Psoas muscle (tissue), 8 donors: ENCODE data around the gene LHPP. TPM values are rescaled to one million over a fixed set of nuclear protein-coding genes. Genes with fewer than 3 reads are reported as not detected.

ENCODE experiments used
- ATAC-seq, 4 donors: fragments of 200-7000 bp; cut with Tn5 transposase; one replicate each; pipeline ENCODE4 v1.9.1; 2020; ENCODE audit warnings: moderate library complexity in 3 of 4, mild to moderate bottlenecking in 2 of 4
- DNase-seq, 2 donors: peaks; one replicate each; pipeline ENCODE4 v3.0.0-alpha.2; 2020
- H3K27ac ChIP-seq: fragments of 200-600 bp; one replicate; pipeline ENCODE4 v1.8.0; 2022
- H3K27me3 ChIP-seq, 3 donors: fragments of 200-600 bp in 1 of 3; one replicate each; pipeline versions ENCODE4 v1.6.1 to v1.8.0; 2013 to 2022; ENCODE audit warnings: low read length in 2 of 3, mild to moderate bottlenecking in 2 of 3, moderate library complexity in 1 of 3; ENCODE audit not compliant: insufficient read depth in 3 of 3
- H3K36me3 ChIP-seq, 2 donors: fragments of 200-600 bp in 1 of 2; one replicate each; pipeline versions ENCODE4 v1.6.1 to v1.8.0; 2013 to 2022; ENCODE audit warnings: low read depth in 1 of 2, mild to moderate bottlenecking in 1 of 2, moderate library complexity in 1 of 2; ENCODE audit not compliant: insufficient read depth in 1 of 2
- H3K4me1 ChIP-seq: fragments of 200-600 bp; one replicate; pipeline ENCODE4 v1.8.0; 2022
- H3K4me3 ChIP-seq: fragments of 200-600 bp; one replicate; pipeline ENCODE4 v1.8.0; 2022; ENCODE audit warnings: mild to moderate bottlenecking
- H3K9me3 ChIP-seq: fragments of 200-600 bp; one replicate; pipeline ENCODE4 v1.8.0; 2022
- WGBS, 3 donors: extraction: QIAGEN DNeasy Blood & Tissue Kit; methylation state at CpG; one replicate each; pipeline versions ENCODE4 v1.1.6 to v1.1.7; 2013; 5-methylcytosine and 5-hydroxymethylcytosine counted together
- intact Hi-C, 2 donors: fragments of 100-400 bp; cut with DNase I; formaldehyde crosslinking; loops; one replicate each; pipeline versions ENCODE4 v1.11.0 to v1.14.2; 2022
- polyA plus RNA-seq, 3 donors: library from polyadenylated mRNA; stranded (reverse); fragments of 200-250 nt; gene quantifications; one replicate each; pipeline ENCODE4 v1.2.3, GENCODE V29; 2013
- total RNA-seq, 4 donors: library from RNA; stranded (reverse); fragmentation: NEBNext Ultra II Directional in 2 of 4; extraction: Animal tissue kit (Norgen Biotek cat#: 25700) in 2 of 4; gene quantifications; one replicate each; pipeline versions ENCODE4 v1.2.1 to v1.2.4, GENCODE V29; 2021 to 2023
- TF ChIP-seq, protein P1 (sequence below): fragments of 200-600 bp; IDR thresholded peaks from one replicate; pipeline ENCODE4 v1.8.0; 2022; ENCODE audit warnings: antibody characterized with exemption
- donor health status: healthy with polysubstance abuse.
- donor health status: DM: no; HTN: no; CAD: no; lungs with moderate emphysema.
- donor health status: Bipolar disorder and iron deficiency.
- donor health status: healthy.
- donor health status: DM: yes; HTN: yes; CAD: no.
- donor health status: DM: no; HTN: no; CAD: no.
- donor health status: DM: no; HTN: no; CAD: no.
- donor health status: DM: yes; HTN: yes; CAD: no.

Gene LHPP
- total and polyA plus RNA-seq, 7 donors, result 4.7 to 12.8 (median 6.1) TPM

DNA sequence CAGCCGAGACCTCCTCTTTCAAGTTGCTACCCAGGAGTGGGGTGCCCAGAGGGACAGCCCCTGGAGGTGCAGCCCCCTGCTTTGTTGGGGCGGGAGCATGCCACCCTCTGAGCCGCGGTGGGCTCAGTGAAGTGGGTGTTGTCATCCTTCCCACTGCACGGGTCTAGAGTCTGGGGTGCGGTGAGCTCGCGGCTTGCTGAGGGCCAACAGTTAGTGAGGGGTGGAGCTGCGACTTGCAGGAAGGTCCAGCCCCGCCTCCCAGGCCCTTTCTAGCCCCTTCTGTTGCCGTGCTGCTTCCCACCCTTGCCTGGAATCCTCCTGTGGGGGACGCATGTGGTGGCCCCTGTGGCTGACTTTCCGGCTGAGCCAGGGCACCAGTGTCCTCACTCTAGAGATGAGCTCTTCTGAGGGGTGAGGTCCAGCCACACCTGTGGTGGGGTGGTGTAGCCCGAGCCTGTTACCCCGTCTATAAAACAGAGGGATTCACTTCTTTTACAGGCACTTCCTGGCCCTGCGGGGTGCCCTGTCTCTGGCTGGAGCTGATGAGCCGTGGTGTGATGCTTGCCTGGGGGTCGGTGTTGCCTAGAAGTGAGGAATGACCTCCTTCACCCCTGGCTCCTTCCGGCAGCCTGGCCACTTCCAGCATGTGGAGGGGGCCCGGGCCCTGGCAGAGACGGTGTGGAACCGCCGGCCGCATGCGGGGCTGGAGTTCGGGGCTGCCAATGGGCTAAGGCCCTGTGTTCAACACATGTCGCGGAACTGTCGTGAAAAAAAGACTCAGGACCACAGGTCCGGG is 154.6 kb downstream of the LHPP start:
- TF ChIP-seq, protein P1, sequence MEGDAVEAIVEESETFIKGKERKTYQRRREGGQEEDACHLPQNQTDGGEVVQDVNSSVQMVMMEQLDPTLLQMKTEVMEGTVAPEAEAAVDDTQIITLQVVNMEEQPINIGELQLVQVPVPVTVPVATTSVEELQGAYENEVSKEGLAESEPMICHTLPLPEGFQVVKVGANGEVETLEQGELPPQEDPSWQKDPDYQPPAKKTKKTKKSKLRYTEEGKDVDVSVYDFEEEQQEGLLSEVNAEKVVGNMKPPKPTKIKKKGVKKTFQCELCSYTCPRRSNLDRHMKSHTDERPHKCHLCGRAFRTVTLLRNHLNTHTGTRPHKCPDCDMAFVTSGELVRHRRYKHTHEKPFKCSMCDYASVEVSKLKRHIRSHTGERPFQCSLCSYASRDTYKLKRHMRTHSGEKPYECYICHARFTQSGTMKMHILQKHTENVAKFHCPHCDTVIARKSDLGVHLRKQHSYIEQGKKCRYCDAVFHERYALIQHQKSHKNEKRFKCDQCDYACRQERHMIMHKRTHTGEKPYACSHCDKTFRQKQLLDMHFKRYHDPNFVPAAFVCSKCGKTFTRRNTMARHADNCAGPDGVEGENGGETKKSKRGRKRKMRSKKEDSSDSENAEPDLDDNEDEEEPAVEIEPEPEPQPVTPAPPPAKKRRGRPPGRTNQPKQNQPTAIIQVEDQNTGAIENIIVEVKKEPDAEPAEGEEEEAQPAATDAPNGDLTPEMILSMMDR, result no peak
- Histone ChIP-seq H3K27ac (no peak overlapping the region), H3K4me3 (no peak overlapping the region), H3K4me1 (peaks cover 4% of the 10 kb centered on the region), H3K36me3 (peaks cover 0 to 5% of the 10 kb centered on the region in 2 donors), H3K9me3 (no peaks in the 10 kb centered on the region), H3K27me3 (no peaks in the 10 kb centered on the region)
- no peak for ATAC-seq
- intact Hi-C loops, result no loop called here
- WGBS, 3 donors, result 88 to 90% (median 88%) methylated on average over 29 to 30 of the region's 30 CpGs
- DNase-seq, result no peak

DNA sequence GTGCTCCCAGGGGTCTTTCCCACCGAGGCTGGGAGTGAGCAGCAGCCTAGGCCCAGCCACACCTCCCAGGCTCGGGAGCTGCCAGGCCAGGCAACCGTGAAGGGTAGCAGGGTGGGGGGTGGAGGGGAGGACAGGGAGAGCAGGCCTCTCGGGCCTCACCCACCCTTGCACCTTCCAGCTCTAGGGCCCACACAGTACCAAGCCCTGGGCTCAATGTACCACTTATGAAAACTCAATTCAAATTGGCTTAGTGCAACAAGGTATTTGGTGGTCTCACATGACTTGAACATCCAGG is 155.2 kb downstream of the LHPP start:
- intact Hi-C loops, result no loop called here
- ATAC-seq, result no peak
- 67 to 75% (median 75%) methylated on average over 4 of the region's 4 CpGs for WGBS, 3 donors

DNA sequence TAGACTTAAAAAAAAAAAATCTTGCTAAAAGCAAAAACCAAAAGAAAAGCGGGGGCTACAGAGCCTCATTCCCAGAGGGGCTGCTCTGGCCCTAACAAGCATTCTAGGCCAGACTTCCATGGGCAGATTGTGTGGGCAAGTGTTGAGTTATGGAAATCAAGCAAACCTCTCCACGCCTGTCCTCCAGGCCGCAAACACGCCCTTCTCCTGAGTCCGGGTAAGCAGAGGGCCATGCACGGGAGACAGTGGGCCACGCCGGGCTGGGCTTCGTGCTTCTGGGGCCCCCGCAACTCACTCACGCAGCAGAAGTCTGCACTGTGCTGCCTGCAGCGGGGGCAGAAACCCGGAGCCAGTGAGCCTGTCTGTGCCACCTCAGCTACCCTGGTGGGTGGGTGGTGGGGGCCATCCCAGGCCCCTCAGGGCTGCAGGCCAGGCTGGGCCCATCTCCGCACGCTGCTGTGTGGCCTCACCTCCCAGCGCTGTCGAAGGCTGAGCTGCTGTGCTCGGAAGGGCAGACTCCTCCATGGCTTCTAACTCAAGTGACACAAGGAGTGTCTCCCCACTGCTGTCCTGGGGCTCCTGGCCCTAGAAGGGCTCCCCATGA is 156.9 kb downstream of the LHPP start:
- no peak for ATAC-seq
- intact Hi-C loops, result no loop called here
- peaks cover 28% of the 10 kb centered on the region for H3K4me1 ChIP-seq

More for the DNA sequence above, 155.2 kb downstream of the LHPP start:
- Histone ChIP-seq H3K4me3 (no peak overlapping the region), H3K27me3 (no peaks in the 10 kb centered on the region), H3K9me3 (no peaks in the 10 kb centered on the region), H3K4me1 (peaks cover 10% of the 10 kb centered on the region), H3K27ac (no peak overlapping the region), H3K36me3 (peaks cover 0 to 5% of the 10 kb centered on the region in 2 donors)
- DNase-seq, result no peak
- TF ChIP-seq, protein P1, result no peak

DNA sequence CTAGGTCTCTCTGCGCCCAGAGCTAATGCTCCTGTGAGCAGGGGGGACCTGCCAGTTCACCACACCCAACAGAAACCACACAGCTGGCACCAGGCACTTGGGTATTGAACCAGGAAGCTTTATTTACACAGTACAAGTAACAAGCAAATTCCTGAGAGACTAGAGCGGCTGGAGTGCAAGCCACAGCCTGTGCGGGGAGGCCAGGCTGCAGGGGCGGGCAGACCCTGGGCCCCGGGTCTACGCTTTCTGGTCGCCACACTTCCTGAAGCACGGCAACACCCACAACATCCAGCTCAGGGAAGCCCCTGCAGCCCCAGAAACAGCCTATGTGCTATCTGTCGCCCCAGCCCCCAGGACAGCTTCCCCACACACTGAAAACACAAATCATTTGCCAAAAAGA is 157.6 kb downstream of the LHPP start:
- no peak for ATAC-seq
- H3K4me3 ChIP-seq, result no peak overlapping the region
- TF ChIP-seq, protein P1, result no peak
- H3K9me3 ChIP-seq, result no peaks in the 10 kb centered on the region
- no peaks in the 10 kb centered on the region for H3K27me3 ChIP-seq
- H3K36me3 ChIP-seq, result peaks cover 0 to 5% of the 10 kb centered on the region in 2 donors
- H3K4me1 ChIP-seq, result peaks cover 34% of the 10 kb centered on the region
- intact Hi-C loops, result no loop called here
- no peak overlapping the region for H3K27ac ChIP-seq
- DNase-seq, result no peak
- 85 to 90% (median 90%) methylated on average over 9 of the region's 9 CpGs for WGBS, 3 donors

More for the DNA sequence above, 156.9 kb downstream of the LHPP start:
- Histone ChIP-seq H3K27ac (no peak overlapping the region), H3K4me3 (no peak overlapping the region), H3K27me3 (no peaks in the 10 kb centered on the region), H3K36me3 (peaks cover 0 to 5% of the 10 kb centered on the region in 2 donors), H3K9me3 (no peaks in the 10 kb centered on the region)
- WGBS, 3 donors, result 90 to 95% (median 92%) methylated on average over 18 of the region's 18 CpGs
- no peak for DNase-seq
- TF ChIP-seq, protein P1, result no peak
